Measurements from ENCODE around the gene AP1M2. TPM values are rescaled to one million over a fixed set of nuclear protein-coding genes. Genes with fewer than 3 reads are reported as not detected.
"Not testable (repeated sequence)": the region's sequence is repeated elsewhere in the genome, so short reads cannot be mapped to it uniquely, and the experiment has no call there.

The AP1M2 gene
- total RNA-seq, 1 experiment from 2014 or later: 2.5 TPM

GRCh38 chr19:10543059-10543419 is 44.1 kb downstream of the AP1M2 start:
- no peak for DNase-seq (ENCODE audit: low read depth)

GRCh38 chr19:10539016-10539415 is 48.1 kb downstream of the AP1M2 start:
- not testable (repeated sequence) for DNase-seq (ENCODE audit: low read depth)

- no peak for DNase-seq (ENCODE audit: low read depth)
Observed at GRCh38 chr19:10538204-10538983, 48.7 kb downstream of the AP1M2 start.

GRCh38 chr19:10537668-10538067 is 49.4 kb downstream of the AP1M2 start:
- no peak for DNase-seq (ENCODE audit: low read depth)

GRCh38 chr19:10535613-10536012 is 51.5 kb downstream of the AP1M2 start:
- no peak for DNase-seq (ENCODE audit: low read depth)

GRCh38 chr19:10533646-10534386 is 53.3 kb downstream of the AP1M2 start:
- no peak for DNase-seq (ENCODE audit: low read depth)

- no peak for DNase-seq (ENCODE audit: low read depth)
Observed at GRCh38 chr19:10532457-10532856, 54.7 kb downstream of the AP1M2 start.

GRCh38 chr19:10526887-10527286 is 60.2 kb downstream of the AP1M2 start:
- DNase-seq (ENCODE audit: low read depth): not testable (repeated sequence)

GRCh38 chr19:10525636-10526035 is 61.5 kb downstream of the AP1M2 start:
- DNase-seq (ENCODE audit: low read depth): no peak

GRCh38 chr19:10523135-10523636 is 63.9 kb downstream of the AP1M2 start:
- no peak for DNase-seq (ENCODE audit: low read depth)

Other genes with a start within 250 kb of the AP1M2 start
- gene ICAM3, start 247.7 kb downstream of the AP1M2 start, total RNA-seq (2014; rRNA removed; shearing (Covaris generic)): 16.8 and 21.5 TPM in 2 replicates
- gene TYK2, start 206.7 kb downstream of the AP1M2 start, total RNA-seq (2014; rRNA removed; shearing (Covaris generic)): 44.6 and 56.8 TPM in 2 replicates
- gene CDC37, start 183.8 kb downstream of the AP1M2 start, total RNA-seq (2014; rRNA removed; shearing (Covaris generic)): 89.3 and 107 TPM in 2 replicates
- 1.3 and 2.0 TPM in 2 replicates for gene PDE4A, start 166.8 kb downstream of the AP1M2 start, total RNA-seq (2014; rRNA removed; shearing (Covaris generic))
- gene KEAP1, start 84.0 kb downstream of the AP1M2 start, total RNA-seq (2014; rRNA removed; shearing (Covaris generic)): 46.1 and 62.7 TPM in 2 replicates
- gene S1PR5, start 69.9 kb downstream of the AP1M2 start, total RNA-seq (2014; rRNA removed; shearing (Covaris generic)): 0.29 TPM in 1 of 2 replicates, not detected in the other
- 13.2 and 16.3 TPM in 2 replicates for gene ATG4D, start 43.4 kb downstream of the AP1M2 start, total RNA-seq (2014; rRNA removed; shearing (Covaris generic))
- gene KRI1, start 21.3 kb downstream of the AP1M2 start, total RNA-seq (2014; rRNA removed; shearing (Covaris generic)): 10.1 and 12.1 TPM in 2 replicates
- 32.9 and 58.4 TPM in 2 replicates for gene CDKN2D, start 18.3 kb downstream of the AP1M2 start, total RNA-seq (2014; rRNA removed; shearing (Covaris generic))
- 16.5 and 21.1 TPM in 2 replicates for gene SLC44A2, start 38.2 kb upstream of the AP1M2 start, total RNA-seq (2014; rRNA removed; shearing (Covaris generic))
- 102 and 107 TPM in 2 replicates for gene ILF3, start 67.0 kb upstream of the AP1M2 start, total RNA-seq (2014; rRNA removed; shearing (Covaris generic))
- 18.4 and 25.5 TPM in 2 replicates for gene QTRT1, start 114.1 kb upstream of the AP1M2 start, total RNA-seq (2014; rRNA removed; shearing (Covaris generic))
- 46.6 and 77.3 TPM in 2 replicates for gene DNM2, start 130.8 kb upstream of the AP1M2 start, total RNA-seq (2014; rRNA removed; shearing (Covaris generic))
- gene TMED1, start 248.9 kb upstream of the AP1M2 start, total RNA-seq (2014; rRNA removed; shearing (Covaris generic)): 39.8 and 77.3 TPM in 2 replicates